Karpas-422 (cell line): ENCODE measurements around the gene PRKAR1A. TPM values are rescaled to one million over a fixed set of nuclear protein-coding genes. Genes with fewer than 3 reads are reported as not detected.

Experiments
- DNase-seq: peaks from one replicate; pipeline ENCODE4 v3.0.0-alpha.2; 2015
- H2AFZ ChIP-seq: fragments of 200-600 bp; sonication (generic); 2 replicates; pipeline ENCODE4 v1.6.1; 2014; ENCODE audit warnings: antibody characterized with exemption, low read length, mixed read lengths
- H3K27ac ChIP-seq: fragments of 200-600 bp; sonication (generic); 2 replicates; pipeline ENCODE4 v1.5.1; 2014; ENCODE audit warnings: mild to moderate bottlenecking, low read length, moderate library complexity
- H3K27me3 ChIP-seq: fragments of 200-600 bp; sonication (generic); 2 replicates; pipeline ENCODE4 v1.6.1; 2014; ENCODE audit warnings: low read length, mixed read lengths
- H3K36me3 ChIP-seq: fragments of 200-600 bp; sonication (generic); 2 replicates; pipeline ENCODE4 v1.6.1; 2014; ENCODE audit warnings: low read length, mixed read lengths; ENCODE audit not compliant: insufficient read depth
- H3K4me1 ChIP-seq: fragments of 200-600 bp; sonication (generic); 2 replicates; pipeline ENCODE4 v1.6.1; 2014; ENCODE audit warnings: mild to moderate bottlenecking, low read length, mixed read lengths
- H3K4me2 ChIP-seq: fragments of 200-600 bp; sonication (generic); 2 replicates; pipeline ENCODE4 v1.6.1; 2014; ENCODE audit warnings: low read length, low read depth, mild to moderate bottlenecking; ENCODE audit not compliant: poor library complexity, severe bottlenecking
- H3K4me3 ChIP-seq: fragments of 200-600 bp; sonication (generic); 2 replicates; pipeline ENCODE4 v1.5.1; 2014; ENCODE audit warnings: mild to moderate bottlenecking, antibody characterized with exemption, low read length, mixed read lengths
- H3K79me2 ChIP-seq: fragments of 200-600 bp; sonication (generic); 2 replicates; pipeline ENCODE4 v1.6.1; 2014; ENCODE audit warnings: mild to moderate bottlenecking, low read length, mixed read lengths
- H3K9ac ChIP-seq: fragments of 200-600 bp; sonication (generic); 2 replicates; pipeline ENCODE4 v1.6.0; 2014; ENCODE audit warnings: low read length
- H3K9me2 ChIP-seq: fragments of 200-600 bp; sonication (generic), shearing (Covaris generic); replicated peaks from 2 replicates; pipeline ENCODE4 v1.6.0; 2014; ENCODE audit warnings: mild to moderate bottlenecking, low read length, moderate library complexity; ENCODE audit not compliant: insufficient read depth
- H3K9me3 ChIP-seq: fragments of 300-700, 200-600 bp; sonication (generic); 2 replicates; pipeline ENCODE4 v1.6.1; 2014; ENCODE audit warnings: low read length, mixed read lengths
- H4K20me1 ChIP-seq: fragments of 200-600 bp; sonication (generic); 2 replicates; pipeline ENCODE4 v1.6.1; 2014; ENCODE audit warnings: mild to moderate bottlenecking, antibody characterized with exemption, low read length, low read depth; ENCODE audit not compliant: insufficient read depth
- total RNA-seq: library from RNA; depleted of rRNA; stranded (reverse); fragments of >200 nt; shearing (Covaris generic); gene quantifications from 2 replicates; pipeline ENCODE4 v1.2.3, GENCODE V29; 2014; ENCODE audit warnings: low replicate concordance; rRNA removed

Gene PRKAR1A
- total RNA-seq, 1 experiment from 2014 or later, result 201 TPM

DNA sequence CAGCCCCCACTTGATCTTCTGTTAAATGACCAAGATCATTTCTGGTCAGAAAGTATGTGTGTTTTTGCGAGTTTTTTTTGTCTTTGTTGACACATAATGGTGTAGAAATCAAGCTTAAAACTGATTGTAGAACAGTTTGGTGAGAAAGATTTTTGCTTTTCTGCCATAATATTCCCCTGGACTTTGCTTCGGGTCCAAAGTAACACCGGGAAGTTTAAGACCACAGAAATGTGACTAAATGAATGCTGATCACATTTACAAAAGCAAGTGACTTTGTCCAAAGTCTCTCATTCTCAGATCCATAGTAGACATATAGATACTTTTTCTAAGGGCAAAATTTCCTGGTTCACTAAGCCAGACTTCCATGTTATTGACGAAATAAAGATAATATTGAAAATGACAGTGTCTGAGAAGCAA is 86.3 kb downstream of the PRKAR1A start:
- H3K79me2 ChIP-seq, result no peaks in the 10 kb centered on the region
- no peak overlapping the region for H3K27ac ChIP-seq
- no peaks in the 10 kb centered on the region for H3K9me2 ChIP-seq
- no peaks in the 10 kb centered on the region for H3K36me3 ChIP-seq
- no peak overlapping the region for H2AFZ ChIP-seq
- no peaks in the 10 kb centered on the region for H4K20me1 ChIP-seq
- H3K27me3 ChIP-seq, result 0 out of 2 replicates have a peak, but pooled peaks cover 3% of the 10 kb centered on the region
- no peak overlapping the region for H3K4me2 ChIP-seq
- H3K4me3 ChIP-seq, result no peak overlapping the region
- DNase-seq, result no peak
- H3K4me1 ChIP-seq, result peaks cover 4% of the 10 kb centered on the region
- H3K9ac ChIP-seq, result no peak overlapping the region
- no peaks in the 10 kb centered on the region for H3K9me3 ChIP-seq

DNA sequence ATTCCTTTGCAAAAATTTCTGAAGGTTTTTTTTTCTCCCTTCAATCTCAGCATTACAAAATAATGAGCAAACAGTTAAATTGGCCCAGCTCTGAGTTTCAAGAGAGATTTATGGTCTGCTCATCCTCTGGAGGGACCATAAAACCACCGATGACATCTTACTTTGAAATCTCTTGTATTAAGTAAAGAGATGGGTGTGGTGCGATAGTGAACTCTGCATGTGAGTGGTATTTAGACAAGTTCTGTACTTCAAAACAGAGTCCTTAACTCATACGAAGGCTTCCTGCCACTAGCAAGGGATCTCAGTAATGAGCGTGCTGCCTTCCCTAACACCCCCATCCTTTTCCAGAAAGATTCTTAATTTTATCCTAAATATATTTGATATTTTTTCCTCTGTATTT is 86.9 kb downstream of the PRKAR1A start:
- Histone ChIP-seq H3K4me3 (no peak overlapping the region), H3K4me2 (no peak overlapping the region), H3K9me3 (no peaks in the 10 kb centered on the region), H3K9ac (no peak overlapping the region), H3K79me2 (no peaks in the 10 kb centered on the region), H2AFZ (no peak overlapping the region), H4K20me1 (no peaks in the 10 kb centered on the region), H3K27me3 (0 out of 2 replicates have a peak, but pooled peaks cover 3% of the 10 kb centered on the region), H3K4me1 (peaks cover 4% of the 10 kb centered on the region), H3K27ac (no peak overlapping the region), H3K36me3 (no peaks in the 10 kb centered on the region), H3K9me2 (no peaks in the 10 kb centered on the region)
- no peak for DNase-seq

DNA sequence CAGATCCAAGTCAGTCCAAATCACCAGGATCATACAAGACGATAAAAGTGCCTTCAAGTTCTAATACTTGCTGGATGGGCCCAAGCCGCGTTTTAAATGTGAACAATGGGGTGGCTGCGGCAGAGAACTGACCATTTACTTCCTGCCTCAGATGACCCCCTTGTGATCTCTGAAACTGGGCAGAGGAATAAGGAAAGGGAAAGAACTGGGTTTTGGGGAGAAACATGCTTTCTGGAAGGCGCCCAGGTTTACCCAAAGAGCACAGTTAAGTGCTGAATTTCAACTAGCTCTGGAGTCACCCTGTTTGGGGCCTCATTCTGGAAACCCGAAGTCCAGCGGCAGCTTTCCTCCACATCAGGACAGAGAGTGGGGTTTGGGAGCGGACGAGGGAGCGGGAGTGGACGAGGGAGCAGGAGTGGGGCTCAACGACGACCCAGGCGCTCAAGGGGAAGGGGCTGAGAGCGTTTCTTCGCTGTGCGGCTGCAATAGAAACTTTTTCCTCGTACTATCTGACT is 87.4 kb downstream of the PRKAR1A start:
- Histone ChIP-seq H2AFZ (no peak overlapping the region), H3K4me1 (peaks cover 4% of the 10 kb centered on the region), H3K79me2 (no peaks in the 10 kb centered on the region), H3K9ac (no peak overlapping the region), H3K36me3 (no peaks in the 10 kb centered on the region), H4K20me1 (no peaks in the 10 kb centered on the region), H3K4me3 (no peak overlapping the region), H3K27ac (no peak overlapping the region), H3K4me2 (no peak overlapping the region), H3K9me3 (no peaks in the 10 kb centered on the region), H3K27me3 (0 out of 2 replicates have a peak, but pooled peaks cover 3% of the 10 kb centered on the region), H3K9me2 (no peaks in the 10 kb centered on the region)
- no peak for DNase-seq

DNA sequence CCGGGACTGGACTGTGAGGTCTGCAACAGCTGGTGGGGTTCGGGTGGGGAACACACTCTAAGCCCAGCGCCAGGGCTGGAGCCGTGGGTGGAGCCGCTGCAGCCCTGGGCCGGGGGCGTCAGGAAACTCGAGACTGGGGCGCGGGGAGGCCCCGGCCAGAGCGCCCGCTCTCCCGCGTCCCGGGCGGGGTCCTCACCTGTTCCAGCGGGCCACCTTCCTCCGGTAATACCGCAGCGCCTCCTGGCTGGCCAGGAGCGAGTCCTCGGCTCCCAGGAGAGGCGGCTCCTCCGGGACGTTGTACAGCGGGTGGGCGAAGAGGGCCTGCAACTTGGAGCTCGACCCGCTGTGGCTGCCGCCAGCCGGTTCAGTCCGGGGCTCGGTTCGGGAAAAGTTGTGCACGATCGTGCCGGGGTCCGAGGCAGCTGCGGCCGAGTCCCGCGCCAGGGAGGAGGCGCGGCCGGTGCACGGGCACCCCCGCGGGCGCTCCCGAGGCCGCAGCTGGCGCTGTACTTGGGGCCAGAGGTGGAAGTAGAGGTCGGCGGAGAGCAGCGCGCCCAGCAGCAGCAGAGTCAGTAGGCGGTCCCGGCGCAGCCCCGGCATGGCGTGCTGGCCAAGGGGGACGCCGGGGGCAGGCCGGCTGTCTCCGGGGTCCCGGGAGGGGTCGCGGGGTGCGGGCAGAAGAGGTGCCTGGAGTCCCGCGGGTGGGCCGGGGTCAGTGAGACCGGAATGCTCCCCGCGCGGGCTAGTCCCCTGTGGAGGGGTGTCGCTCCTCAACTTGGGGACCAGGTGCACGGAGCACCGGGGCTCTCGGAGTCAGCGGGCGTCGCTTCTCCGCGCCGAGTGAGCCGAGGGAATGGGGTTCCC is 88.1 kb downstream of the PRKAR1A start:
- Histone ChIP-seq H3K27me3 (no peaks in the 10 kb centered on the region), H3K79me2 (no peaks in the 10 kb centered on the region), H3K4me1 (no peaks in the 10 kb centered on the region), H3K4me3 (no peak overlapping the region), H3K9me2 (no peaks in the 10 kb centered on the region), H3K36me3 (no peaks in the 10 kb centered on the region), H3K4me2 (no peak overlapping the region), H3K9ac (no peak overlapping the region), H3K27ac (no peak overlapping the region), H2AFZ (no peak overlapping the region), H4K20me1 (no peaks in the 10 kb centered on the region), H3K9me3 (no peaks in the 10 kb centered on the region)
- no peak for DNase-seq

Other genes starting within 250 kb of the PRKAR1A start
- 44.7 and 59.9 TPM in 2 replicates for gene SLC16A6, start 221.3 kb upstream of the PRKAR1A start, total RNA-seq
- 47.1 and 63.2 TPM in 2 replicates for gene ARSG, start 220.9 kb upstream of the PRKAR1A start, total RNA-seq
- 28.7 and 33.0 TPM in 2 replicates for gene WIPI1, start 54.9 kb upstream of the PRKAR1A start, total RNA-seq
- gene FAM20A, start 88.9 kb downstream of the PRKAR1A start, total RNA-seq, result not detected in 2 replicates